BLaER1 treated with 17β-estradiol and CSF1 and Interleukin-3, amounts not matched to agents 10 nM and 100 nM (cell line): ENCODE results near the gene KLF15.
A peak's percentile ranks its signal among the peaks of the same experiment; 100 is the strongest.

Experiments
- H3K27ac ChIP-seq, 11 experiments: shearing (Covaris generic); formaldehyde crosslinking; 2 replicates each; pipeline ENCODE4 v1.8.1; 2022
- H3K27me3 ChIP-seq, 11 experiments: shearing (Covaris generic); formaldehyde crosslinking; 2 replicates each; pipeline ENCODE4 v1.8.1; 2022
- H3K36me3 ChIP-seq, 11 experiments: shearing (Covaris generic); formaldehyde crosslinking; 2 replicates each; pipeline ENCODE4 v1.8.1; 2022
- H3K4me1 ChIP-seq, 10 experiments: shearing (Covaris generic); formaldehyde crosslinking; 2 replicates each; pipeline ENCODE4 v1.8.1; 2022
- H3K4me2 ChIP-seq, 11 experiments: shearing (Covaris generic); formaldehyde crosslinking; 2 replicates each; pipeline ENCODE4 v1.8.1; 2022
- H3K4me3 ChIP-seq, 10 experiments: shearing (Covaris generic); formaldehyde crosslinking; 2 replicates each; pipeline ENCODE4 v1.8.1; 2022
- H3K9ac ChIP-seq, 11 experiments: shearing (Covaris generic); formaldehyde crosslinking; 2 replicates each; pipeline ENCODE4 v1.8.1; 2022
- H3K9me3 ChIP-seq, 11 experiments: shearing (Covaris generic); formaldehyde crosslinking; replicated peaks in 1 of 11; 2 replicates each; pipeline ENCODE4 v1.8.1; 2022
- H4K20me1 ChIP-seq, 11 experiments: shearing (Covaris generic); formaldehyde crosslinking; 2 replicates each; pipeline ENCODE4 v1.8.1; 2022
- Cebpa-rat ChIP-seq, 11 experiments: shearing (Covaris generic); IDR thresholded peaks; 2 replicates each; pipeline ENCODE4 v1.8.1; 2022

KLF15 gene

GRCh38 chr3:126392246-126392645, 35.0 kb upstream of the KLF15 start:
- no peaks in the 10 kb centered on the region for H3K9me3 ChIP-seq
- H3K4me1 ChIP-seq, result peaks cover 6 to 19% (median 14%) of the 10 kb centered on the region in 10 experiments; a peak in 19 of 20 replicates
- H3K4me2 ChIP-seq, result no peak overlapping the region
- H4K20me1 ChIP-seq, result peaks cover 0 to 8% (median 0%) of the 10 kb centered on the region in 11 experiments; a peak in 2 of 22 replicates
- TF ChIP-seq Cebpa-rat (IDR thresholded peaks at IDR 0.05), result no peak
- H3K36me3 ChIP-seq, result no peaks in the 10 kb centered on the region
- no peak overlapping the region for H3K9ac ChIP-seq
- H3K27me3 ChIP-seq, result peaks cover 0 to 48% (median 0%) of the 10 kb centered on the region in 11 experiments; a peak in 4 of 22 replicates
- H3K4me3 ChIP-seq, result no peak overlapping the region
- no peak overlapping the region for H3K27ac ChIP-seq

- no peak overlapping the region for H3K4me3 ChIP-seq
- H4K20me1 ChIP-seq, result peaks cover 0 to 8% (median 0%) of the 10 kb centered on the region in 11 experiments; a peak in 2 of 22 replicates
- no peak overlapping the region for H3K27ac ChIP-seq
- no peak for TF ChIP-seq Cebpa-rat (IDR thresholded peaks at IDR 0.05)
- no peak overlapping the region for H3K4me2 ChIP-seq
- H3K9me3 ChIP-seq, result no peaks in the 10 kb centered on the region
- H3K36me3 ChIP-seq, result no peaks in the 10 kb centered on the region
- H3K4me1 ChIP-seq, result peaks cover 6 to 19% (median 14%) of the 10 kb centered on the region in 10 experiments; a peak in 19 of 20 replicates
- H3K27me3 ChIP-seq, result peaks cover 0 to 42% (median 0%) of the 10 kb centered on the region in 11 experiments; a peak in 3 of 22 replicates
- H3K9ac ChIP-seq, result no peak overlapping the region
Measured at GRCh38 chr3:126391631-126392030, 34.4 kb upstream of the KLF15 start.

GRCh38 chr3:126390751-126391150, 33.5 kb upstream of the KLF15 start:
- H3K27ac ChIP-seq, result no peak overlapping the region
- peak overlapping the region in 7 of 11 experiments; percentile 6 to 40 (median 16); a peak in 8 of 22 replicates for H3K4me2 ChIP-seq
- no peaks in the 10 kb centered on the region for H3K36me3 ChIP-seq
- peaks cover 6 to 19% (median 14%) of the 10 kb centered on the region in 10 experiments; a peak in 19 of 20 replicates for H3K4me1 ChIP-seq
- H3K27me3 ChIP-seq, result peaks cover 0 to 33% (median 0%) of the 10 kb centered on the region in 11 experiments; a peak in 3 of 22 replicates
- peaks cover 0 to 8% (median 0%) of the 10 kb centered on the region in 11 experiments; a peak in 2 of 22 replicates for H4K20me1 ChIP-seq
- H3K9me3 ChIP-seq, result no peaks in the 10 kb centered on the region
- no peak overlapping the region for H3K4me3 ChIP-seq
- H3K9ac ChIP-seq, result no peak overlapping the region
- no peak for TF ChIP-seq Cebpa-rat (IDR thresholded peaks at IDR 0.05)

- Histone ChIP-seq H3K27ac (no peak overlapping the region), H4K20me1 (peaks cover 0 to 8% (median 0%) of the 10 kb centered on the region in 11 experiments; a peak in 2 of 22 replicates), H3K4me2 (peak overlapping the region in 4 of 11 experiments; percentile 9 to 33 (median 20); a peak in 6 of 22 replicates), H3K9me3 (no peaks in the 10 kb centered on the region), H3K27me3 (peaks cover 0 to 29% (median 0%) of the 10 kb centered on the region in 11 experiments; a peak in 3 of 22 replicates), H3K36me3 (no peaks in the 10 kb centered on the region), H3K4me3 (no peak overlapping the region), H3K9ac (no peak overlapping the region; a peak in 1 of 22 replicates), H3K4me1 (peaks cover 6 to 19% (median 14%) of the 10 kb centered on the region in 10 experiments; a peak in 19 of 20 replicates)
- TF ChIP-seq Cebpa-rat (IDR thresholded peaks at IDR 0.05), result no peak
Measured at GRCh38 chr3:126390201-126390600, 33.0 kb upstream of the KLF15 start.

GRCh38 chr3:126389794-126390146, 32.6 kb upstream of the KLF15 start:
- TF ChIP-seq Cebpa-rat (IDR thresholded peaks at IDR 0.05), result no peak
- Histone ChIP-seq H3K9ac (peak overlapping the region in 1 of 11 experiments; percentile 36; a peak in 1 of 22 replicates), H3K4me2 (peak overlapping the region; percentile 69 to 92 (median 86); a peak in 16 of 22 replicates), H3K4me3 (no peak overlapping the region), H4K20me1 (peaks cover 0 to 8% (median 0%) of the 10 kb centered on the region in 11 experiments; a peak in 2 of 22 replicates), H3K9me3 (no peaks in the 10 kb centered on the region), H3K4me1 (peaks cover 6 to 19% (median 14%) of the 10 kb centered on the region in 10 experiments; a peak in 19 of 20 replicates), H3K27me3 (peaks cover 0 to 29% (median 0%) of the 10 kb centered on the region in 11 experiments; a peak in 3 of 22 replicates), H3K27ac (no peak overlapping the region), H3K36me3 (no peaks in the 10 kb centered on the region)

GRCh38 chr3:126389112-126389793, 32.0 kb upstream of the KLF15 start:
- H3K27ac ChIP-seq, result peak overlapping the region; percentile 50 to 86 (median 74); a peak in 19 of 22 replicates
- no peaks in the 10 kb centered on the region for H3K36me3 ChIP-seq
- H4K20me1 ChIP-seq, result peaks cover 0 to 8% (median 0%) of the 10 kb centered on the region in 11 experiments; a peak in 2 of 22 replicates
- no peaks in the 10 kb centered on the region for H3K9me3 ChIP-seq
- peaks cover 0 to 28% (median 0%) of the 10 kb centered on the region in 11 experiments; a peak in 3 of 22 replicates for H3K27me3 ChIP-seq
- H3K4me2 ChIP-seq, result peak overlapping the region; percentile 69 to 92 (median 86)
- TF ChIP-seq Cebpa-rat (IDR thresholded peaks at IDR 0.05), result no peak
- H3K4me1 ChIP-seq, result peaks cover 6 to 19% (median 14%) of the 10 kb centered on the region in 10 experiments; a peak in 19 of 20 replicates
- peak overlapping the region in 8 of 10 experiments; percentile 31 to 53 (median 42); a peak in 11 of 20 replicates for H3K4me3 ChIP-seq
- peak overlapping the region; percentile 66 to 82 (median 75); a peak in 21 of 22 replicates for H3K9ac ChIP-seq

GRCh38 chr3:126381966-126382365, 24.8 kb upstream of the KLF15 start:
- no peak overlapping the region for H3K4me3 ChIP-seq
- no peak for TF ChIP-seq Cebpa-rat (IDR thresholded peaks at IDR 0.05)
- no peaks in the 10 kb centered on the region; a peak in 1 of 22 replicates for H4K20me1 ChIP-seq
- H3K36me3 ChIP-seq, result no peaks in the 10 kb centered on the region
- no peaks in the 10 kb centered on the region for H3K27me3 ChIP-seq
- no peak overlapping the region for H3K4me2 ChIP-seq
- no peak overlapping the region for H3K9ac ChIP-seq
- H3K27ac ChIP-seq, result no peak overlapping the region
- no peaks in the 10 kb centered on the region; a peak in 1 of 22 replicates for H3K9me3 ChIP-seq
- H3K4me1 ChIP-seq, result peaks cover 7 to 19% (median 12%) of the 10 kb centered on the region in 10 experiments; a peak in 15 of 20 replicates

- Histone ChIP-seq H3K4me1 (peaks cover 16 to 35% (median 30%) of the 10 kb centered on the region in 10 experiments), H3K36me3 (no peaks in the 10 kb centered on the region), H3K4me2 (no peak overlapping the region), H3K27ac (no peak overlapping the region), H3K9me3 (no peaks in the 10 kb centered on the region; a peak in 1 of 22 replicates), H3K9ac (no peak overlapping the region), H3K27me3 (no peaks in the 10 kb centered on the region), H4K20me1 (no peaks in the 10 kb centered on the region; a peak in 1 of 22 replicates), H3K4me3 (no peak overlapping the region)
- TF ChIP-seq Cebpa-rat (IDR thresholded peaks at IDR 0.05), result no peak
Measured at GRCh38 chr3:126380011-126380768, 23.0 kb upstream of the KLF15 start.
